Measurements from ENCODE around the gene UNC13D. TPM values are rescaled to one million over a fixed set of nuclear protein-coding genes. Genes with fewer than 3 reads are reported as not detected.

UNC13D gene
- total and polyA plus RNA-seq, 5 donors from 2014 or later, result 41.6 to 149 (median 46.6) TPM

DNA sequence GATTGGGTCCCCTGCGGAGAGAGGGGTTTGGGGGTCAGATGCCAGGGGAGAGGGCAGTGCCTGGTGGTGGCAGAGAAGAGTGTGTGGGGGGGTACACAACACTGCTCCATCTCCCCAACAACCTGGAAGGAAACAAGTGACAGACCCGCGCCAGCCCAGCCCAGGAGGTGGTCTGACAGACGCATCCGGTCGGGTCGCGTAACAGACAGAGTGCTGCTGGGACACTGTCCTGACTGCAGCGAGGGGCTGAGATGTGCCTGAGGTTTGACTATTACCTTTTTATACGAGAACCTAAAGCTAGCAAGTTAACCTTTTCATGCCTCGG is 16.2 kb downstream of the UNC13D start:
- Mint-ChIP-seq H3K4me1 (peaks cover 0 to 31% (median 11%) of the 10 kb centered on the region in 4 donors), H3K4me3 (peak overlapping the region in 3 of 4 donors; percentile 59 to 72 (median 72)), H3K9me3 (no peaks in the 10 kb centered on the region), H3K27ac (peak overlapping the region in 2 of 3 donors; percentile 54 to 83), H3K27me3 (no peaks in the 10 kb centered on the region), H3K36me3 (peaks cover 8% of the 10 kb centered on the region)
- Histone ChIP-seq H3K9me3 (ENCODE audit: control insufficient read depth in 2 of 2, low read length in 2 of 2) (no peaks in the 10 kb centered on the region), H3K4me1 (ENCODE audit: control insufficient read depth, insufficient read depth, low read length, poor library complexity, severe bottlenecking) (peaks cover 28% of the 10 kb centered on the region), H3K27ac (ENCODE audit: insufficient read depth, low read length, poor library complexity, severe bottlenecking) (peak overlapping the region; percentile 70), H3K27me3 (ENCODE audit: control insufficient read depth, insufficient read depth, low read length) (no peaks in the 10 kb centered on the region), H3K36me3 (ENCODE audit: control insufficient read depth, insufficient read depth, low read length) (peaks cover 38% of the 10 kb centered on the region), H3K4me3 (ENCODE audit: low read depth, low read length) (no peak overlapping the region)
- DNase-seq (no peak), ATAC-seq (ENCODE audit: low read depth in 2 of 2) (peak in 1 of 2 donors; percentile 18)

DNA sequence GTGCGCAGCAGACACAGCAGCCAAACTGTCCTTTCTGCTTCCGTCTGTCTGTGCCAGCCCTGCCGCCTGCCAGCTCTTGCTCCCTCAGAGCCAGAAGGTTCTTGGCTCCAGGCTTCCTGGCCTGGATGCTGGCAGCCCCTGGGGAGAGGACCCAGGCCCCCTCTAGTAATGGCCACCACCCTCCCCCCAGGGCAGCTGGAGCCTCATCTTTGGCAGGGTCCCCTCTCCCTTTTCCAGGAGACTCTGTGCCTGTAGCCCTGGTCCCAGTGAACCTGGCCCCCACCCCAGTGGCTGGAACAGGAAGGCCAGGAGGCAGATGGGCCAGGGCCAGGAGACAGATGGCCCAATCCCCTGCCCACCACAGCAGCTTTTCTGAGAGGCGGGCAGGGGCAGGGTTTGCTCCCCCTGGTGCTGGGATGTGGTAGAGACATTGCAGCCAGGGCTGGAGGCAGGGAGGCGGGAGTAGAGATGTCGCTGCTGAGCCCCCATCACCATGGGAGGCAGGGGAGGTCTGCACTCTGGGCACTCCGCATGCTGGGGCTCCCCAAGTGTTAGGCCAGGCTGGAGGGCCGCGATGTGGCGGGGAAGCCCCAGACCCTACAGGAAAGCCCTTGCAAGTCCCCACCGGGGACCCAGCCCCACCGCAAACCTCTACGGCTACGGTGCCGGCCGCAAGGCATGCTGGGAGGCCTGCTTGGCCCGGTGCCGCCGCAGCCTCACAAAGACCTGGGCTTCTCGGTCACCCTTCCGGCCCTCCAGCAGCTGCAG is 16.7 kb downstream of the UNC13D start:
- Histone ChIP-seq H3K36me3 (ENCODE audit: control insufficient read depth, insufficient read depth, low read length) (peaks cover 38% of the 10 kb centered on the region), H3K4me3 (ENCODE audit: low read depth, low read length) (no peak overlapping the region), H3K27me3 (ENCODE audit: control insufficient read depth, insufficient read depth, low read length) (no peaks in the 10 kb centered on the region), H3K4me1 (ENCODE audit: control insufficient read depth, insufficient read depth, low read length, poor library complexity, severe bottlenecking) (peaks cover 27% of the 10 kb centered on the region), H3K9me3 (ENCODE audit: control insufficient read depth in 2 of 2, low read length in 2 of 2) (no peaks in the 10 kb centered on the region), H3K27ac (ENCODE audit: insufficient read depth, low read length, poor library complexity, severe bottlenecking) (peak overlapping the region; percentile 70)
- Mint-ChIP-seq H3K4me1 (peaks cover 0 to 26% (median 9%) of the 10 kb centered on the region in 4 donors), H3K27me3 (no peaks in the 10 kb centered on the region), H3K4me3 (peak overlapping the region; percentile 47 to 72 (median 70)), H3K36me3 (peaks cover 8% of the 10 kb centered on the region), H3K27ac (peak overlapping the region; percentile 9 to 83 (median 54)), H3K9me3 (no peaks in the 10 kb centered on the region)
- peak; percentile 55 to 56 for ATAC-seq (ENCODE audit: low read depth in 2 of 2)
- peak; percentile 51 to 62 (median 57) for DNase-seq

DNA sequence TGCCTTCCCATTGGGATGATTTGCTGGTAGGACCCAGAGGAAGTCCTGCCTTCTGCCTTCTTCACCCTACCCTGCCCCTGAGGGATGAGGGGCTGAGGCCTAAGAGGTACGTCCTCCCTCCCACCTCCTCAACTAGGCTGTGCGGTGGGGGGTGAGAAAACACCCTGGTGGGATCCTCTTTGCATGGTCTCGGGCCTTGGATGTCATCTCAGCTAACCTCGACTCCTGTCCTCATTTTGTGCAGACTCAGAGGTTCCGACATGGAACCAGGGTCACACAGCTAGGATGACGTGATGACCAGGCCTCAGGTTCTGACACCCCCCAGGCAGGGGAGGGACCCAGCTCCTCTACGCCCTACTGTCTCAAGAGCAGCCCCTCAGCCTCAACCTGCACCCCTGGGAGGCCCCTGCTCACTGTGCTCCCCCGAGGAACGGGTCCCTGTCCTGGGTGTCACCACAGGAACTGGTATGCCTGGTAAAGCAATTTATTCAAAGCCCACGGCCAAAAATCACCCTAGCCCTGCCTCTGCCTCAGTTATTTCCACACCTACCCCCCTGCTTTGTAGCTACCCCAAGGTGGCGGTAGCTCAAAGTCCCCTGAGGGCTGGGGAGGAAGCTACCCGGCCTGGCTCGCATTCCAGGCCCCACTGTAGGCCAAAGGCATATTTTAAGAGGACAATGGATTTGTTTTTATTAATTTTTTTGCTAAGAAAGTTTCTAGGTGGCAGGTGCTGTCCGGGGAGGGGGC is 17.5 kb downstream of the UNC13D start:
- peaks cover 36% of the 10 kb centered on the region for H3K36me3 ChIP-seq (ENCODE audit: control insufficient read depth, insufficient read depth, low read length)
- H3K27me3 Mint-ChIP-seq, result no peaks in the 10 kb centered on the region
- no peaks in the 10 kb centered on the region for H3K9me3 Mint-ChIP-seq
- H3K4me1 Mint-ChIP-seq, result peaks cover 0 to 27% (median 10%) of the 10 kb centered on the region in 4 donors
- H3K4me3 ChIP-seq (ENCODE audit: low read depth, low read length), result no peak overlapping the region
- ATAC-seq (ENCODE audit: low read depth in 2 of 2) (no peak), DNase-seq (no peak)
- H3K27me3 ChIP-seq (ENCODE audit: control insufficient read depth, insufficient read depth, low read length), result no peaks in the 10 kb centered on the region
- H3K27ac Mint-ChIP-seq, result peak overlapping the region in 1 of 3 donors; percentile 73
- H3K4me1 ChIP-seq (ENCODE audit: control insufficient read depth, insufficient read depth, low read length, poor library complexity, severe bottlenecking), result peaks cover 27% of the 10 kb centered on the region
- H3K4me3 Mint-ChIP-seq, result no peak overlapping the region
- peaks cover 4% of the 10 kb centered on the region for H3K36me3 Mint-ChIP-seq
- H3K27ac ChIP-seq (ENCODE audit: insufficient read depth, low read length, poor library complexity, severe bottlenecking), result peak overlapping the region; percentile 70
- no peaks in the 10 kb centered on the region for H3K9me3 ChIP-seq (ENCODE audit: control insufficient read depth in 2 of 2, low read length in 2 of 2)

DNA sequence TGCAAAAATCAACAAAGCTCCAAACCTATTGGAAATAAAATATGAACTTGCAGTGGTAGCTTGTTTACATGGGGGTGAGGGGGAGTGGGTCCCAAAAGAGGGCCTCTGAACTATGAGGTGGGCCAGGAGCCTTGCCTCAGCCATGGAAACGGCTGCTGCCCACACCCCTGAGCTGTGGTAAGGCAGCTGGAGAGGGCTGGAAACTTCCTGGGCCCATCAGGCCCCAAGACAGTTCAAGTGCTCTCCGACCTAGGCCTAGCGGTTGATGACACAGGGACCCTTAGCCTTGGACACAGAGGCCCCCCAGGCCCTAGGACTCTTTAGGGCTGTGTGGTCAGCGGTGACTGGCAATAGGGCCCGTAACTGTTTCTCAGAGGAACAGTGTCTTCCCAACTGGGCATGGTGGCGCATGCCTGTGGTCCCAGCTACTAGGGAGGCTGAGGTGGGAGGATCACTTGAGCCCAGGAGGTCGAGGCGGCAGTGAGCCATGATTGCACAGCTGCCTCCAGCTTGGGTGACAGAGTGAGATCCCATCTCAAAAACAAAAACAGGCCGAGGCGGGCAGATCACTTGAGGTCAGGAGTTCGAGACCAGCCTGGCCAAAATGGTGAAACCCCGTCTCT is 18.3 kb downstream of the UNC13D start:
- Histone ChIP-seq H3K27ac (ENCODE audit: insufficient read depth, low read length, poor library complexity, severe bottlenecking) (no peak overlapping the region), H3K4me3 (ENCODE audit: low read depth, low read length) (no peak overlapping the region), H3K9me3 (ENCODE audit: control insufficient read depth in 2 of 2, low read length in 2 of 2) (no peaks in the 10 kb centered on the region), H3K4me1 (ENCODE audit: control insufficient read depth, insufficient read depth, low read length, poor library complexity, severe bottlenecking) (peaks cover 27% of the 10 kb centered on the region), H3K27me3 (ENCODE audit: control insufficient read depth, insufficient read depth, low read length) (no peaks in the 10 kb centered on the region), H3K36me3 (ENCODE audit: control insufficient read depth, insufficient read depth, low read length) (peaks cover 36% of the 10 kb centered on the region)
- Mint-ChIP-seq H3K27me3 (no peaks in the 10 kb centered on the region), H3K4me1 (peaks cover 0 to 36% (median 13%) of the 10 kb centered on the region in 4 donors), H3K36me3 (peaks cover 6% of the 10 kb centered on the region), H3K27ac (no peak overlapping the region), H3K4me3 (no peak overlapping the region), H3K9me3 (no peaks in the 10 kb centered on the region)
- ATAC-seq (ENCODE audit: low read depth in 2 of 2) (no peak), DNase-seq (no peak)

DNA sequence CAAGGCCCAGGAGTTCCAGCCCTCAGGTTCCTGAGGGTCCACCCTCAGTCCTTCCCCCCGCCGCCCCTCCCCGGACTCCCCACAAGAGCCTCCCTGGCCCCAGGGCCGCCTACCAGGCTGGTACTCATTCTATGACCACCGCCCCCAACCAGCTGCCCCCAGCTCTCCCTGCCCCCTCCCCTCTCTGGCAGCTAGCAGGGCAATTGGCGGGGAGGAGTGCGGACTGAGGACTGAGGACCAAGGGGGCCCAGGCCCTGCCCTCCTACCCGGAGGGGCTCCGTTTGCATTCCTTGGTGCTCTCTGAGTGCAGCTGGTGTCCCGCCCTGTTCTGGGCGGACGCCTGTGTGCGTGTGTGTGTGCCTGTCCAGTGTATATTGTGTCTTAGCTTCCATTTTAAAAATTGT is 19.1 kb downstream of the UNC13D start:
- H3K27ac Mint-ChIP-seq, result peak overlapping the region in 1 of 3 donors; percentile 73
- peaks cover 27% of the 10 kb centered on the region for H3K4me1 ChIP-seq (ENCODE audit: control insufficient read depth, insufficient read depth, low read length, poor library complexity, severe bottlenecking)
- DNase-seq (no peak), ATAC-seq (ENCODE audit: low read depth in 2 of 2) (no peak)
- no peak overlapping the region for H3K27ac ChIP-seq (ENCODE audit: insufficient read depth, low read length, poor library complexity, severe bottlenecking)
- H3K4me3 Mint-ChIP-seq, result no peak overlapping the region
- H3K27me3 ChIP-seq (ENCODE audit: control insufficient read depth, insufficient read depth, low read length), result no peaks in the 10 kb centered on the region
- H3K36me3 ChIP-seq (ENCODE audit: control insufficient read depth, insufficient read depth, low read length), result peaks cover 35% of the 10 kb centered on the region
- H3K4me1 Mint-ChIP-seq, result peaks cover 0 to 37% (median 13%) of the 10 kb centered on the region in 4 donors
- H3K36me3 Mint-ChIP-seq, result peaks cover 8% of the 10 kb centered on the region
- no peaks in the 10 kb centered on the region for H3K9me3 Mint-ChIP-seq
- no peaks in the 10 kb centered on the region for H3K9me3 ChIP-seq (ENCODE audit: control insufficient read depth in 2 of 2, low read length in 2 of 2)
- H3K27me3 Mint-ChIP-seq, result no peaks in the 10 kb centered on the region
- H3K4me3 ChIP-seq (ENCODE audit: low read depth, low read length), result no peak overlapping the region

DNA sequence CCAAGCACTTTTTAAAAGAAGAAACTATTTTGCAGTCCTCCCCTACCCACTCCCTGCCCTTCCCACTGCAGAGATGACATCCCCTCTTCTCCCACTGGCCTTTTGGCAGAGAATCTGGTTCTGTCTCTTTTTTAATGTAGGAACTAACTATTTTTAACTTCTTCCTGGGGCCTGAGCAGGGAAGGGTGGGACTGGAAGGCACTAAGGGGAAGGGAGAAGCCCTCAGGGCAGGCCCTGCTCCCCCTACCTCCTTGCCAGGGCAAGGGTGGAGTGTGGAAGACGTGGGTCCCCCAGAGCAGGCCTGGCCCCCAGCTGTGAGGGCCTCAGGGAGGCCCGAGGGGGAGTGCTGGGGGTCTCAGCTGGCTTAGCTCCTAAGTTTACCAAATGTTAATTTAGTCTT is 19.5 kb downstream of the UNC13D start:
- Histone ChIP-seq H3K27ac (ENCODE audit: insufficient read depth, low read length, poor library complexity, severe bottlenecking) (no peak overlapping the region), H3K27me3 (ENCODE audit: control insufficient read depth, insufficient read depth, low read length) (no peaks in the 10 kb centered on the region), H3K36me3 (ENCODE audit: control insufficient read depth, insufficient read depth, low read length) (peaks cover 34% of the 10 kb centered on the region), H3K4me3 (ENCODE audit: low read depth, low read length) (no peak overlapping the region), H3K4me1 (ENCODE audit: control insufficient read depth, insufficient read depth, low read length, poor library complexity, severe bottlenecking) (peaks cover 27% of the 10 kb centered on the region), H3K9me3 (ENCODE audit: control insufficient read depth in 2 of 2, low read length in 2 of 2) (no peaks in the 10 kb centered on the region)
- no peaks in the 10 kb centered on the region for H3K27me3 Mint-ChIP-seq
- ATAC-seq (ENCODE audit: low read depth in 2 of 2) (no peak), DNase-seq (no peak)
- no peaks in the 10 kb centered on the region for H3K9me3 Mint-ChIP-seq
- no peak overlapping the region for H3K4me3 Mint-ChIP-seq
- no peak overlapping the region for H3K27ac Mint-ChIP-seq
- H3K36me3 Mint-ChIP-seq, result peaks cover 8% of the 10 kb centered on the region
- peaks cover 0 to 35% (median 13%) of the 10 kb centered on the region in 4 donors for H3K4me1 Mint-ChIP-seq

DNA sequence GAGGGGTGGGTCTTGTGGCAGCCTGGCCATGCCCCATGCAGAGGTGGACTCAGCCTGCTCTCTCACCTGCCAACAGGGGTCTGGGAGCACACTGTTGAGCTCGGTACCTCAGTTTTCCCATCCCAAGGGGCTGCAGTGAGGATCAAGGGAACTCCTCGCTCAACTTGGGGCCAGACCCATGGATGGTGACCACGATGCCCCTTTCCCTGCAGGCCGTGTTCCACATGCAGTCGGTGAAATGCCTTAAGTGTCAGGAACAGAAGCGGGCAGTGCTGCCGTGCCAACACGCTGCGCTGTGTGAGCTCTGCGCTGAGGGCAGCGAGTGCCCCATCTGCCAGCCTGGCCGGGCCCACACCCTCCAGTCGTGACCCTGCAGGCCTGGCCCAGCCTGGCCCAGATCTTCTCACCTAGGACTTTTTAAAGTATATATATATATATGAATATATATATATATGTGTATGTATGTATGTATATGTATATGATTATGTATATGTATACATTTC is 20.1 kb downstream of the UNC13D start:
- Mint-ChIP-seq H3K27me3 (no peaks in the 10 kb centered on the region), H3K27ac (peak overlapping the region in 1 of 3 donors; percentile 42), H3K4me3 (no peak overlapping the region), H3K4me1 (peaks cover 0 to 35% (median 13%) of the 10 kb centered on the region in 4 donors), H3K9me3 (no peaks in the 10 kb centered on the region), H3K36me3 (peaks cover 12% of the 10 kb centered on the region)
- DNase-seq, result no peak
- Histone ChIP-seq H3K36me3 (ENCODE audit: control insufficient read depth, insufficient read depth, low read length) (peaks cover 38% of the 10 kb centered on the region), H3K9me3 (ENCODE audit: control insufficient read depth in 2 of 2, low read length in 2 of 2) (no peaks in the 10 kb centered on the region), H3K27ac (ENCODE audit: insufficient read depth, low read length, poor library complexity, severe bottlenecking) (no peak overlapping the region), H3K27me3 (ENCODE audit: control insufficient read depth, insufficient read depth, low read length) (no peaks in the 10 kb centered on the region), H3K4me1 (ENCODE audit: control insufficient read depth, insufficient read depth, low read length, poor library complexity, severe bottlenecking) (peaks cover 27% of the 10 kb centered on the region), H3K4me3 (ENCODE audit: low read depth, low read length) (no peak overlapping the region)
- no peak for ATAC-seq (ENCODE audit: low read depth in 2 of 2)

Measured in CD4-positive, CD25-positive, alpha-beta regulatory T cell (primary cell).